Measurements from ENCODE around the gene PIMREG.

Gene PIMREG

GRCh38 chr17:6488008-6488539 lies 43.8 kb downstream of the PIMREG start:
- Histone ChIP-seq H3K27ac (ENCODE audit: insufficient read depth, low read length, poor library complexity, severe bottlenecking) (no peak overlapping the region), H3K4me1 (ENCODE audit: control insufficient read depth, insufficient read depth, low read length, poor library complexity, severe bottlenecking) (no peaks in the 10 kb centered on the region), H3K36me3 (ENCODE audit: control insufficient read depth, insufficient read depth, low read length) (no peaks in the 10 kb centered on the region), H3K27me3 (replicated peaks; ENCODE audit: control insufficient read depth, insufficient read depth, low read length, poor library complexity, severe bottlenecking) (peaks cover 8% of the 10 kb centered on the region), H3K4me3 (ENCODE audit: insufficient read depth, low read depth, low read length, poor library complexity, severe bottlenecking) (no peak overlapping the region), H3K9me3 (ENCODE audit: control insufficient read depth, low read length) (no peaks in the 10 kb centered on the region)
- no peak for DNase-seq

- no peak overlapping the region for H3K27ac ChIP-seq (ENCODE audit: insufficient read depth, low read length, poor library complexity, severe bottlenecking)
- H3K27me3 ChIP-seq (replicated peaks; ENCODE audit: control insufficient read depth, insufficient read depth, low read length, poor library complexity, severe bottlenecking): peaks cover 8% of the 10 kb centered on the region
- H3K36me3 ChIP-seq (ENCODE audit: control insufficient read depth, insufficient read depth, low read length): no peaks in the 10 kb centered on the region
- H3K4me1 ChIP-seq (ENCODE audit: control insufficient read depth, insufficient read depth, low read length, poor library complexity, severe bottlenecking): no peaks in the 10 kb centered on the region
- no peaks in the 10 kb centered on the region for H3K9me3 ChIP-seq (ENCODE audit: control insufficient read depth, low read length)
- H3K4me3 ChIP-seq (ENCODE audit: insufficient read depth, low read depth, low read length, poor library complexity, severe bottlenecking): no peak overlapping the region
- no peak for DNase-seq
Measured at GRCh38 chr17:6489016-6489550, 44.8 kb downstream of the PIMREG start.

- H3K27me3 ChIP-seq (replicated peaks; ENCODE audit: control insufficient read depth, insufficient read depth, low read length, poor library complexity, severe bottlenecking): peaks cover 8% of the 10 kb centered on the region
- DNase-seq: no peak
- H3K9me3 ChIP-seq (ENCODE audit: control insufficient read depth, low read length): no peaks in the 10 kb centered on the region
- no peaks in the 10 kb centered on the region for H3K36me3 ChIP-seq (ENCODE audit: control insufficient read depth, insufficient read depth, low read length)
- H3K4me1 ChIP-seq (ENCODE audit: control insufficient read depth, insufficient read depth, low read length, poor library complexity, severe bottlenecking): no peaks in the 10 kb centered on the region
- no peak overlapping the region for H3K27ac ChIP-seq (ENCODE audit: insufficient read depth, low read length, poor library complexity, severe bottlenecking)
- H3K4me3 ChIP-seq (ENCODE audit: insufficient read depth, low read depth, low read length, poor library complexity, severe bottlenecking): no peak overlapping the region
Measured at GRCh38 chr17:6491071-6491700, 46.9 kb downstream of the PIMREG start.

DNA sequence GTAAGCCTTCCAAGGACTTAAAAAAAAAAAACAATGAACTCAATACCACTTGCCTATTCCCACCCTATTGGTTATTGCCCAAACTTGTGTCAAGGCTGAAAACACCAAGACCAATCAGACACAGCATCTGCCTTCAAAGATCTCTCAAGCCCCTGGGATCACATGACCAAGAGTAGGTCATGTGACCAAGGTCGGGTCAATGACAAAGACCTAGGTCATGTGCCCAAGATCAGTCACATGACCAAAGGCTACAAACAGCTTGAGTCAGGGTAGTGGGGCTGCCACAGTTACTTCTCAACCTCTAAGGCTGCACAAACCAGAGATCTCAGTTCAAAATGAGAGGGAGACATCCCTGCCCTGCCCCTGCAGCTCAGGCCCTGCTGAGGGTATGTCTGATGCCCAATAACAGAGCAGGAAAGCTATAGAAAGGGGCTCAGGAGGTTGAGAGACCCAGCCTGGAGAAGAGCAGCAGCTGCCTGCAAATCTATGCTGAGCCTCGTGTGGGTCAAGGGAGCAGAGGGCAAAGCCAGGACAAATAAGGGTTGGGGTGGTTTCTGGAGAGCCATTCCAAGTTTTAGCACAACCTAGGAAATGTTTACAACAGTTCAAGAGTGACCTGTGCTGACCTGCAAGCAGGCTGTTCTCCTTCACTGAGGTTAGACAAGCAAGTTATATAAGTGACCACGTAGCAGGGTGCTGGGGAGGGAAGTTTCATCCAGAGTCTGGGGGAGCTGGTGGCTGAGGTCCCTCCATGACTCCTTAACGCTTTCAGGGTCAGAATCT lies 48.8 kb downstream of the PIMREG start:
- Histone ChIP-seq H3K9me3 (ENCODE audit: control insufficient read depth, low read length) (no peaks in the 10 kb centered on the region), H3K36me3 (ENCODE audit: control insufficient read depth, insufficient read depth, low read length) (no peaks in the 10 kb centered on the region), H3K27me3 (replicated peaks; ENCODE audit: control insufficient read depth, insufficient read depth, low read length, poor library complexity, severe bottlenecking) (no peaks in the 10 kb centered on the region), H3K4me1 (ENCODE audit: control insufficient read depth, insufficient read depth, low read length, poor library complexity, severe bottlenecking) (no peaks in the 10 kb centered on the region), H3K4me3 (ENCODE audit: insufficient read depth, low read depth, low read length, poor library complexity, severe bottlenecking) (no peak overlapping the region), H3K27ac (ENCODE audit: insufficient read depth, low read length, poor library complexity, severe bottlenecking) (no peak overlapping the region)
- no peak for DNase-seq

GRCh38 chr17:6494239-6494941 lies 50.1 kb downstream of the PIMREG start:
- Histone ChIP-seq H3K9me3 (ENCODE audit: control insufficient read depth, low read length) (no peaks in the 10 kb centered on the region), H3K4me1 (ENCODE audit: control insufficient read depth, insufficient read depth, low read length, poor library complexity, severe bottlenecking) (no peaks in the 10 kb centered on the region)

DNA sequence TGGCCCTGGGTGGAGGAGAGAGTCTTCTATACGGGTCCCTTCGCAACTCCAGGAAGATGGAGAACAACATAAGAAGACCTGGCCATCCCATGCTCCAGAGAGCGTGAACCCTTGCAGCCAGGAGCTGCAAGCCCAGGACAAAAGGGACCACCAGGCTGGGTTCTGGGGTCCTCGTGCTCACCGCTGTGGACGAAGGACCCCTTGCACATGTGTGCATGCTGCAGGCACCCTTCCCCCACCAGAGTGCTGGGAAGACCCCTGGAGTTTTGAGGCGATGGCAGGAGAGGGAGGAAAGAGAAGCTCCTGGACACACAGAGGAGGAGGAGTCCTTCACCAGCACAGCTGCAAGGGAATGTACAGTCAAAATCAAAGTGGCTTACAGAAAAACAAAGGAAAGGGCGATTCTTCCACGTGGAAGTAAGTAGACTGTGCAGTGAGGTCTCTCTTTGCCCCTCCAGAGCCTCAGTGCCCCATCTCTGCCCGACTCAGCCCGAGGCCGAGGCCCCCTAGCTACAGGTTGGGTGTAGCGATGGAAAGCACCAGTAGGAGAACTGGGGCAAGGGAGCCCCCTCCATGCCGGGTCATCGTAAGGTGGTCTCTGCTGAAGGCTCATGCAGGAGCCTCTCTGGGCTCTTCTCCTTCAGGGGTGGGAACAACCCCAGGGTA lies 51.3 kb downstream of the PIMREG start:
- no peaks in the 10 kb centered on the region for H3K36me3 ChIP-seq (ENCODE audit: control insufficient read depth, insufficient read depth, low read length)
- H3K4me3 ChIP-seq (ENCODE audit: insufficient read depth, low read depth, low read length, poor library complexity, severe bottlenecking): no peak overlapping the region
- no peak for DNase-seq
- H3K9me3 ChIP-seq (ENCODE audit: control insufficient read depth, low read length): no peaks in the 10 kb centered on the region
- no peaks in the 10 kb centered on the region for H3K27me3 ChIP-seq (replicated peaks; ENCODE audit: control insufficient read depth, insufficient read depth, low read length, poor library complexity, severe bottlenecking)
- no peak overlapping the region for H3K27ac ChIP-seq (ENCODE audit: insufficient read depth, low read length, poor library complexity, severe bottlenecking)
- no peaks in the 10 kb centered on the region for H3K4me1 ChIP-seq (ENCODE audit: control insufficient read depth, insufficient read depth, low read length, poor library complexity, severe bottlenecking)

More at GRCh38 chr17:6494239-6494941, 50.1 kb downstream of the PIMREG start:
- DNase-seq: no peak
- H3K27me3 ChIP-seq (replicated peaks; ENCODE audit: control insufficient read depth, insufficient read depth, low read length, poor library complexity, severe bottlenecking): no peaks in the 10 kb centered on the region
- H3K36me3 ChIP-seq (ENCODE audit: control insufficient read depth, insufficient read depth, low read length): no peaks in the 10 kb centered on the region
- H3K4me3 ChIP-seq (ENCODE audit: insufficient read depth, low read depth, low read length, poor library complexity, severe bottlenecking): no peak overlapping the region
- no peak overlapping the region for H3K27ac ChIP-seq (ENCODE audit: insufficient read depth, low read length, poor library complexity, severe bottlenecking)

- no peak for DNase-seq
Measured at GRCh38 chr17:6496116-6496481, 51.8 kb downstream of the PIMREG start.

GRCh38 chr17:6496640-6497441 lies 52.6 kb downstream of the PIMREG start:
- no peaks in the 10 kb centered on the region for H3K27me3 ChIP-seq (replicated peaks; ENCODE audit: control insufficient read depth, insufficient read depth, low read length, poor library complexity, severe bottlenecking)
- H3K36me3 ChIP-seq (ENCODE audit: control insufficient read depth, insufficient read depth, low read length): no peaks in the 10 kb centered on the region

More at GRCh38 chr17:6496116-6496481, 51.8 kb downstream of the PIMREG start:
- H3K27me3 ChIP-seq (replicated peaks; ENCODE audit: control insufficient read depth, insufficient read depth, low read length, poor library complexity, severe bottlenecking): no peaks in the 10 kb centered on the region
- H3K36me3 ChIP-seq (ENCODE audit: control insufficient read depth, insufficient read depth, low read length): no peaks in the 10 kb centered on the region
- H3K9me3 ChIP-seq (ENCODE audit: control insufficient read depth, low read length): no peaks in the 10 kb centered on the region
- no peaks in the 10 kb centered on the region for H3K4me1 ChIP-seq (ENCODE audit: control insufficient read depth, insufficient read depth, low read length, poor library complexity, severe bottlenecking)
- no peak overlapping the region for H3K27ac ChIP-seq (ENCODE audit: insufficient read depth, low read length, poor library complexity, severe bottlenecking)
- no peak overlapping the region for H3K4me3 ChIP-seq (ENCODE audit: insufficient read depth, low read depth, low read length, poor library complexity, severe bottlenecking)

More at GRCh38 chr17:6496640-6497441, 52.6 kb downstream of the PIMREG start:
- H3K4me3 ChIP-seq (ENCODE audit: insufficient read depth, low read depth, low read length, poor library complexity, severe bottlenecking): no peak overlapping the region
- H3K9me3 ChIP-seq (ENCODE audit: control insufficient read depth, low read length): no peaks in the 10 kb centered on the region
- DNase-seq: no peak
- H3K4me1 ChIP-seq (ENCODE audit: control insufficient read depth, insufficient read depth, low read length, poor library complexity, severe bottlenecking): no peaks in the 10 kb centered on the region
- no peak overlapping the region for H3K27ac ChIP-seq (ENCODE audit: insufficient read depth, low read length, poor library complexity, severe bottlenecking)

Measured in effector memory CD4-positive, alpha-beta T cell (primary cell).